Measurements from ENCODE around the gene SPTLC3.

The SPTLC3 gene

DNA sequence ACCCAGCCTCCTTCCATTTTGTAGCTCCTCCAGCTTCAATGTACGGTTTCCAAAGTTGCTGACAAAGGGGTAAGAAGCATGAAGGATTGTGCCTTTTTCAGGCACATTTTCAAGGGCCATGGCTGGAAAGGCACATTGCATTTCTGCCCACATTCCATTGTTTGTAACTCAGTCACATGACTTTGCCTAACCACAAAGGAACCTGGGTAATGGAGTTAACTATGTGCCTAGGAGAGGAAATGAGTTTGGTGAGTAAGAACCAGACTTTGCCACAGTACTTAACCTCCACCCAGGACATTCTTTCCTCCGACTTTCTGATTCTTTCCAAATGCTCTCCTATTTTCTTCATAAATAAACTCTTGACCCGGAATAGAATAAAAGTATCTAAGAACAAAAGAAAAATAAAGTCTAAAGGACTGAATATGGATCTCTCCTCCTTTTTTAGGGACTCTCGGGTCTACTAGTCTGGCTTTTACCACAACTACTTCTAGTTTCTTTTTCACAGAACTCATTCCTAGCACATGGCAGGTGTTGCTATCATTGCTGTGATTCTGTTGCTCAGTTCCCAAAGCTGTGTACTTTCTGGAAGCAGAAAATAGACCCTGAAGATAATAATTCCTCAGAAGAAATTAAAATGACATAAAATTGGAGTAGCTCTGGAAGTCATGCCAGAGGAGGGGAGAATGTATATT, 130.8 kb downstream of the SPTLC3 start:
- DNase-seq (ENCODE audit: low read depth), result no peak

DNA sequence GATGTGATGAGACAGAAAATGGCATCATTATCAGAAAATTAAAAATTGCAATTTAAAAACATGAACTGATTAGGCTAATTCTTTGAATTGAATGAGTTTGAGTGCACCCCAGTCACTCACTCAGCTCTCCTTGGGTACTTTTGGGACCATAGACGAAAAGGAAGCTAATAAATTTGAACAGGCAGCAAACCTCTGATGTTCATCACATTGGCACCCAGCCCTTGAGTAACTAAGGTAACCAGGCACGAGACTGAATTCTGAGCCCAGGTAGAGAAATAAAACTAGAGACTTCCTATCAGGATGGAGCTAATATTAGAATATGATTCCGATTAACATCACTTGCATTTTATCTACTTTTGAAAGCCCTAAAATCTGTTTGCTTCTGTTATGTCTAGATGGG, 131.4 kb downstream of the SPTLC3 start:
- no peak for DNase-seq (ENCODE audit: low read depth)

DNA sequence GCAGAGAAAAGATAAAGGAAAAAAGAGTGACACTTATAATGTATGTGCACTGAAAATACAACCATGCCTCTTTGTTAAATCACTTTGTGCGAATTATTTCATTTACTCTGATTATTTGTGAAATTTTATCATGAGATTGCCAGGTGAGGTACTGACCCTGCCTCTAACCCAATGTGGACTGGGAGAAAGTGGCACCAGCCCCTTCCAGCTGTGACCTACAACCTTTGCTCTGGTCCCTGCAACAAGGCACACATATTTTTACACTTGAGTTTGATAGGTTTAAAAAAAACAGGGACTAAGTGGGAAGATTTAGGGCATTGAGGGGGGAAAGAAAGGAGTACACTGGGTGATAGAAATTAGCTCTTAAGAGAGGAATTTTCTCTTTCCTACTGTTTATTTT, 132.0 kb downstream of the SPTLC3 start:
- DNase-seq (ENCODE audit: low read depth), result no peak

DNA sequence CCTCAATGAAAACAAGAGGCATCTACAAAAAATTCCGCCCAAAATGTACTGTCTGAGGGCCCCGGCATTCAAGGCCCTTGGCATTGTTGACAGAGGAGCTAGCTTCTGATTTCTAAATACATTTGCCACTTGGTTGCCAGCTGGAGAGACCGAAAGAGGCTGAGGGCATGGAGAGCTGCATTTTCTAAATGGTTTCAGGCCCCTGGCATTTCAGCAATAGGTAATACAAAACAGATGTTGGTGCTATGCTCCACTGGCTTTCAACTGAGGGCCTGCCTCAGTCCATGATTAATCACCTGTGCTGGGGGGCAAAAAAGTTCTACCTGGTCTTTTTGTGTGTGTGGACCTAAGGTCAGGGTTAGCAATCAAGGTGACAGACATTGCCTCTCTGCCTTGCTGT, 132.8 kb downstream of the SPTLC3 start:
- no peak for DNase-seq (ENCODE audit: low read depth)

DNA sequence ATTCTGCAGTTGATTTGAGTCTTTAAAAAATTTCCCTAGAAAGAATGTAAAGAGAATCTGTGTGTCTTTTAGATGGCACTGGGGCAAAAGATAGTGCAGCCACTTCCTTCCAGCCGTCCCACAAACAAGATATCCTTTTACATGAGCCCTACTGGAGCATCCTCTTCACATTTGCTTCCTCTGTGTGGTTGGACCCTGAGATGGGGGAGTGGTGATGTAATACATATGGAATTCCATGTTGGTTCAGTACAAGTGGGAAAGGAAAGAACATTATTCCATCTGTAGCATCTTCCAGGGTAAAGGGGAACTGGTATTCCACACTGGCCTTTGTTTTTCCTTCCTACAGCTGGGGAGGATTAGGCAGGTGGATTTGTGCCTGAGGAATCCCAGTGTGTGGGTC, 133.4 kb downstream of the SPTLC3 start:
- DNase-seq (ENCODE audit: low read depth), result no peak

DNA sequence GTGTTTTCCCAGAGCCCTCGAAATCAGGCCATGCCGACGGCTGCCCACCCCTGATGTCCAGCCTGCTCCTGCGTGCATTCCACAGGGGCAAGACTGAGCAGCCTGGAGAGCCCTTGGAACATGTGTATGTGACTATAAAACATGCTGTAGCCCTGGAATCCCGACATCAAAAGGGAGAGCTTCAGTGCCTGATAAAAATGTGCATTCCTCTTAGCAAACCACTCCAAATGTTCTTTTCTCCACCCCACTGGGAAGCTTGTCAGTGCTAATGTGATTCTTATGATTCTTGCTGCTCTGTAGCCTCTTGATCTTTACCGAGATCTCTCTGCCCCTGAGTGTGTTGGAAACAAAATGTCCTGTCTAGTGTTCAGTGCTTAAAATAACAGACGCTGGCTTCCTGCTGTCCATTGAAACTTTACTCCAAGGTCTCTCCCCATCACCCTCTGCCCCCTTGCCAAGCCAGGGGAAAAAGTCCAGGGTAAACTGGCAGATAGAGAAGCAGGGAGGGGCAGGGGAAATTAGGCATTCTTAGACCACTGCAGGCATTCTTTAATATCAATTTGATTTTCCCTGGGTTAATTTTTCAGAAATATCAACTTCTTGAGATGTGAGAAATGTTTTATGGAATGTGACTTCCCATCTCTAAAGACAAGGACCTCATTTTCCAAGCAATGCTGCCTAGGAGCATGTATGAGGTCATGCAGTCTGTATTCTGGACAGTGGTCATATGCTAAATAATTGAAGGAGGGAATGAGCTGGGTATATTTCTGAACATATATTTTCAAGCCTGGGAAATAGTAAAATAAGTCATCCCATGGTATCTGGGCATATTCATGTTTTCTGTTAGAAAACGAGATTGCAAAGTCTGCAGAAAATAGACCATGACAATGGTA, 138.5 kb downstream of the SPTLC3 start:
- DNase-seq (ENCODE audit: low read depth), result no peak

DNA sequence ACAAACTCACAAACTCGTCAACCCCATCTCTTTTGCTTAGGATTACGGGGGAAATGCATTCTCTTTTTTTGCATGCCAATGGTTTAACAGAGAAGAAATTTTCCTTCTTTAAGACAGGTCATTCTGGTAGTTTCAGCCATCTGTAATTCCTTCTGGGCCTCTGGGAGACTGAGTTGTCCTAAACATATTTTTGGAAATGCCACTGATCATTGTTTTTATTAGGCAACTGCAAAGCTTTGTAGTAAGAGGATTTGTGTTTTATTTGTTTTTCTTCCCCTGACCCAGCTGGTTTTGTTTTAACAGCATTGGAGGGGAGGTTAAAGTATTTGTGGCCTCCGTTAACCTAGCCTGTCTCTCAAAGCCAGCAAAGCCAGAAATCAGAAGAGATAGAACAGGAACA, 139.2 kb downstream of the SPTLC3 start:
- no peak for DNase-seq (ENCODE audit: low read depth)

DNA sequence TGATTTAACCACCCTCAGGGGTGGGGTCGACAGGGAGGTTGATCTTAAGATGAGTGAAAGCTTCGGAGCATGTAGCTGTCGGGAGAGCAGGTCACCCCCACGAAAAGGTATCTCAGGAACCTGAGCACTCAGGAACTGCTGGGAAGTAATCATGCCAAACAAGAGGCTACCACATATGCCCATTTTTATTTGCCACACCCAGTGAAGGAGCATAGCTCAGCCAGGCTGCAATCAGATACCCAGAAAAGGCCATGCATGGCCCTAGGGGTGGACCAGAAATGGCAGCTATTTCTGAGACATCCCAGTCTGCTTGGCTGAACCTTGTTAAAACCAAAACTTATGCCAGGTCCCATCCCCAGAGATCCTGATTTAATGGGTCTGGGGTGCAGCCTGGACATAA, 139.6 kb downstream of the SPTLC3 start:
- no peak for DNase-seq (ENCODE audit: low read depth)

DNA sequence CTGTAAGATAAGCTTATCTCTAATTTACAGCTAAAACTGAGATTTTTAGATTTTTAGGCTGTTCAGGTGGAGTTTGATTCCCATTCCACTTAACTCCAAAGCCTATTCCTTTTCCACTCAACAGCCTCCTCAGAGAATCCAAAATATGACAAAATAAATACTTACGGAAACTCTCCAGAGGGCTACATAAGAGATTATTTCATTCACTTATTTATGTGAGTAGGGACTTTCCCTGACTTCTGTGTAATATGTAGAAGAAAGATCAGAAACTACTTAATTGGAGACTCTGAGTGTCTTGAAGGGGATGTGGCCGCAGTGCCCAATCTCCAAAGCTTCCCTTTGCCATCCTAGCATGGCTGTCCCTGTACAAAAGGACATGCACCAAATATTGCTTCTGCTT, 140.2 kb downstream of the SPTLC3 start:
- no peak for DNase-seq (ENCODE audit: low read depth)

DNA sequence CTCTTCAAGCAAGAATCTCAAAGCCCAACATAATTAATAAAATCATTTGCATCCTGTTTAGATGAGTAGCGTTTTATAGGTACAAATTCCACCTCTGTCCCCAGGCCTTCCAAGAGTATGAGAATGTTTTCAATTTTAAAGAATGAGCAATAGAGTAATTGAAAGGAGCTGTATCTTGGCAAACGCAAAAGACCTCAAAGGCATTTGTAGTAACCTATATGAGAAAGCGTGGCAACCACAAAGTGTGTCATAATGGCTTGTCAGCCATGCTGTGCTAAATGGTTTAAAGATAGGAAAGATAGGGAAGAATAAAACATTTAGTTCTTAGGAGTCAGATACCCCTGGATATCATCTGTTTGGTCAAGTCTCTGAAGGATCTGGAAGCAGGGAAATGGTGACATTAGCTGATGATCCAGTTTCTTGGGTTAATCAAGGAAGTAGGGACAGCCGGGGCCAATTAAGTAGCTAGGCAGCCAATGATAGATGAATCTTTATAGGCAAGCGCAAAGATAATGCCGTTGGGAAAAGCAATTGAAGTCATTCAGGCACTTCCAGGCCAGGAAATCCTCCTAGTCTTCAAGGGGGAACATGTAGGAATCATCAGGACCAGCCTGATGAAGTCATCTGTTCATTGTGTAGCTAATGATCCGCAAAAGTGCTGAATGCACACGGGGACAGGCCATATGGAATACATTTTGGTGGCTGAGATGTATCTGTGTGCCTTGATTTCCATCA, 140.8 kb downstream of the SPTLC3 start:
- DNase-seq (ENCODE audit: low read depth), result no peak

DNA sequence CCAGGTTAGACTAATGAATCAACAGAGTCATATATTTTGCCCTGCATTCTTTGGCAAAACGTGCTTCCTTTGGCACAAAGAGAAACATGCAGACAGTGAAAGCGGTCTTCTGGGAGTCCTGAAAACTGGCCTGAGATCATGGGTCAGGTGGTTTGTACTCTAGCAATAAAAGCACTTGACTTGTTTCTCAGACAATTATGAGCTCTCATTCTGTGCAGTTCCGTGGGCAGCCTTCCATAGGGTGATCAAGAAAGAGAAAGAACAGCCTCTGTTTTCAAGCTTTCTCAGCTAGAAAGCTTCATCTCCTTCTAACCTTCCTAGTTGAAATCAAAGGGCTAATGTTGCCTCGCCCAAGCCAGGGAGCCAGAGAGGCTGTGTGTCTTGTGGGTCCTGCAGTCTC, 149.6 kb downstream of the SPTLC3 start:
- DNase-seq (ENCODE audit: low read depth), result no peak

DNA sequence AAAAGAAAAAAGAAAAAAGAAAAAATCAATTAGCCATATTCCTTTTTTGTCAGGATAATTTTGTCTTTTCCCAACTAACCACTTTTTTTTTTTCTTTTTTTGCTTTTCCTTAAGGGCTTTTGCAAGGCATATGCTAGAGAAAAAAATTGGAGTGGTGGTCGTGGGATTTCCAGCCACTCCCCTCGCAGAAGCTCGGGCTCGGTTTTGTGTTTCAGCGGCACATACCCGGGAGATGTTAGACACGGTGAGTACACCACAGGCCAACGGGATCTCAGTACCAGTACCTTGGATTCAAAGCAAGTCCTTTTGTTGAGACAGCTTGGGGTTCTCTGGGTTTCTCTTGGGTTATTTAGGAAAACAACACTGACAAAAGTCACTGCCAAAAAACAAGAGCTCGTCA, 151.1 kb downstream of the SPTLC3 start:
- no peak for DNase-seq (ENCODE audit: low read depth)

DNA sequence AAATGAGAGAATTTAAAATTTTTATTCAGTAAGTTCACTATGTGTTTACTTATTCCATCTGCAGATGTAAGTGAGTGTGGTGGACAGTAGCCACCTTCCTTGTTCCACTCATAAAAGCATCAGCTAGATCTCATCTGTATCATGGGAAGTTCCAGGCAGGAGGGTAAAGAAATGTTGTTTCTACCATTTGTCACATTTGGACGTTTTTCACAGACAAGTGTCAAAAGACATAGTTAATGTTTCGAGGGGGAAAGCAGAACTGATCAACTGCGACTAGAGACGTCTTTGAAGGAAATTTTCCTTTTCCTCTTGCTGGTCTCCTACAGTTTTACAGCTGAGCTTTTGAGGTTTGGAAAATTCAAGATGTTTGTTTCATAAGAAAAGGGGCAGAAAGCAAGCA, 156.4 kb downstream of the SPTLC3 start:
- DNase-seq (ENCODE audit: low read depth), result no peak

DNA sequence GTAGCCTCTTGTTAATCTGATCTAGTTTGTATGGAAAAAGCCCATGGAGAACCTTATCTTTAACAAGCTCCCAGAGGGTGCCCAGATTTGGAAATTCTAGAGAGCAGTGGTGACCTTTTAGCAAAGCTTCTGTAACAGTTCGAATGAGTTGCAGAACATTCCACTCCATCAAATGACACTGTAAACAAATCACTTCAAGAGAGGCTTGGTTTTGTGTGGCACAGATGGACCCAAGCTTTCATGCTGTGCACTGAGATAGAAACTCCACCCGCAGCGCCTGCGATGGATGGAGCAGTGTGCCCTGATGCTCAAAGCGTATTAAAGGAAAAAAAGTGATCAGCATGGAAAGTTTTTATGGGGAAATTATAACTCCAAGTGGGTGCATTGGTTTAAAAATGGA, 157.2 kb downstream of the SPTLC3 start:
- no peak for DNase-seq (ENCODE audit: low read depth)

DNA sequence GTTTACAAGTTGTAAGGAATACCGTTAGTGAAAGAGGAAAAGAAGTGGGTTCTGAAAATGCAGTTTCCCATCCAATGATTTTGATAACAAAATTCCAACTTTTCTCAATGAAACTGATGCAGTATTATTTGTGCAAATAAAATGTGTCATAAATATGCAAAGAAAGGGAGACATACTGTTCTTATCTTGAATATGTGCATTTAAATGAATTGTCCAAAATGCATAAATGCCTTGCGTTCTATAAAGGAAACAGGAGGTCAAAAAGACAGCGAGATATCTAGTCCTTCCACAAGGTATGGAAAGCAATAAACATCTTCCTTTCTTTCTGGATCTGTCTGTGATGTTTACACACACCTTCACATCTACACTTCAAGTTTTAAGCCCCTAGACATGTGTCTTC, 157.7 kb downstream of the SPTLC3 start:
- no peak for DNase-seq (ENCODE audit: low read depth)

DNA sequence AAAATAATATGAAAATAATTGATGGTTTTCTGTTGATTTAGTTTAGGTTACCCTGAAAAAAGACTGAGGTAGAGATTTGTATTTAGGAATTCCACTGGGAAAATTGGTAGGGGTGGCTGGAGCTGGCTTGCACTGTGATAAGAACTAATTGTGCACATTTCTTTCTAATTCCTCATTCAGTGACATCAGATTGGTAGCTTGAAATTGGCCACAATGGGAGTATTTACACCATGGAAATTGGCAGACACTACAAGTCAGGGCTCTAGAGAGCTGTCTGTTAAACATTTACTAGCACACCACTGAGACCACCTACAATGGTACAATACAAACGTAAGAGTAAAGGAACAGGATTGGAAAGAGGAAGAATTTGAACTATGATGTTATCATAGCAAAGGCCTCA, 160.3 kb downstream of the SPTLC3 start:
- DNase-seq (ENCODE audit: low read depth), result no peak

DNA sequence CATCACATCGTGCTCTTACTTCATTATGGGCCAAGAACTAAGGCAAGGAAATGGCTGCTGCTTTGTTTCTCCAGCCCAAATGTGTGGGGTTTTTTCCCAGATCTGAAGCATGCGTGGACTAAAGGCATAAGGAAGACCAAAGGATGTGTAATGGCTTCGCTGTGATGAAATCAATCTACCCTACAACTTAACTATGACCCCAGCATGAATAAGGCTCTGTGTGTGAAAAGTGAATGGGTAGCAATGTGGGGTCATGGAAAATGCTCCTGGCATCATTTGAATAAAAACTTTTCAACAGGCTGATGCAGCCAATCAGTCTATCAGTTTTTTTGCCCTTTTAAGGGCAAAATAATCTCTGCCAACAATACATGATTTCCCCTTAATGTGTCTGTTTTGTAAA, 162.0 kb downstream of the SPTLC3 start:
- no peak for DNase-seq (ENCODE audit: low read depth)

DNA sequence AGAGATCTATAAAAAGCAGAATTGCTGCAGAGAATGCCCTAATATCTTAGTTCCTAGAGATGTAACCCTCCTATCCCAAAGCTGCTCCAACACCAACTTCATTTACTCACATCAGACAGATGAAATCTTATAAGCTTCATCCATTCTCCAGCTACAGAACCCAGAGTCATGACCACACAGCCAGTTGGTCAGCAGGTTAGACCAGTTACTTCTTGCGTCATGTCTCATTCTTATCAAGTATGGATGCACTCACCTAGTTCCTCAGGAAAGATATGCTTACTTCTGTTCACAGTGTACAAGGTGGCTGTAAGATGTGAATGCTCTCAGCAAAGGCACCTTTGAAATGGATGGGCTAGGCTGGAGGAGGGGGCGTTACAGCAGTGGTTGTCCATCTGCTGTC, 164.4 kb downstream of the SPTLC3 start:
- no peak for DNase-seq (ENCODE audit: low read depth)

DNA sequence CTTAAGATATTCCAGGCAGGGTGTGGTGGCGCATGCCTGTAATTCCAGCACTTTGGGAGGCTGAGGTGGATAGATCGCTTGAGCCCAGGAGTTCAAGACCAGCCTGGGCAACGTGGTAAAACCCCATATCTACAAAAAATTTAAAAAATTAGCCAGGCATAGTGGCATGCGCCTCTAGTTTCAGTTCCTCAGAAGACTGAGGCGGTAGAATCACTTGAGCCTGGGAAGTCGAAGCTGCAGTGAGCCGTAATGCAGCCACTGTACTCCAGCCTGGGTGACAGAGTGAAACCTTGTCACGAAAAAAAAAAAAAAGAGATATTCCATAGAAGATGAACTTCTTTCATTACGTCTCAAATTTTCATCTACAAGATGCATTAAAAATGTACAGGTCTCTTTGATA, 165.6 kb downstream of the SPTLC3 start:
- DNase-seq (ENCODE audit: low read depth), result no peak

DNA sequence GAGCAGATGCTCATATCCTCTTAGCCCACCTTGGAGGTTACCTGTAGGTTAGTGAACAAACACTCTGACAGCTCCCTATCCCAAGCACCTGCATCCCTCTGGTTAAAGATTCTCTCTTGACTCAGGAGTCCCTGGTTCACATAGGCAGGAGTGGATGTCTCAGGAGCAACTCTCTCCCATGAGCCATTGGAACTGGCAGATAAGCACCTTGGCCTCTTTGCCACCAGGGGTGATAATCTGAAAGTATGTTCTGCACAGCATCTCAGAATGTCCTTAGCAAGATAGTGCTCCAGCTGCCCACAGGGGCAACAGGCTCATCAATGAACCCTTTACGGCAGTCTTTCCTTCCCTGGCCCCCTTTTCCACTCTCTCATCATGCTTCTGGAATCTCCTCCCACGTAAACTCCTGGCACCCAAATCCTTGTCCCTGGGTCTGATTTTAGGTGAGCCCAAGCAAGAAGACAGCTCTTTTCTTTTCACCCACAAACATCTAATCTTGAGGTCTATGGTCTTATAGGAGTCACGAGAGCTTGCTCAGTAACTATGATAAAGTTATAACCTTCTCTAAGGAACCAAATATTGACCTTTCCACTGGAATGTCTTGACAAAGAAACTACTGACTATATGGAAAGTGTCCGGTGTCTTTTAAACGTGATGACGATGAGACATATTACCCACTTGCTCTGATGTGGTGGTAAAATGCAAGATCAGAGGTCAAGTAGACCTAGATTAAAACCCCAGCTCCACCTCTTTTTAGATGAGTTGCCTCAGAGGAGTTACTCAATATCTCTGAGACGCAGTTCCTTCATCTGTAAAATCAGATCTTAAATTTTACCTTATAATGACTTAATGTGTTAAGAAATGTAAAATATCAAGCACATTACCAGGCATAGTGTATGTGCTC, 172.5 kb downstream of the SPTLC3 start:
- no peak for DNase-seq (ENCODE audit: low read depth)

DNA sequence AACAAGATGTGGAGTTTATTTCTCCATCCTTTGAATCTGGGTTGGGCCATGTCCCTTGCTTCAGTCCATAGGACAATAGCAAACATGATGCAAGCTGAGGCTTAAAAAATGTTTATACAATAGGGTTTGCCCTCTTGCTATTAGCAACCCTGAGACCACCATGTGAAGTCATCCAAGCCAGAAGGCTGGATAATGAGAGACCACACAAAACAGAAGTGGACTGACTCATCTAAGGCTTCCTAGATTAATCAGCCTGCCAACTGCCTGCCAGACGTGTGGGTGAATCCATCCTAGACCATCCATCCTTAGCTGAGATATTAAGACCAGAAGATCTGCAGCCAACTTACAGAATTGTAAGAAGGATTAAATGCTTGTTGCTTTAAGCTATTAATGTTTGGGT, 174.2 kb downstream of the SPTLC3 start:
- peak; percentile 10 for DNase-seq (ENCODE audit: low read depth)
